ENCODE results near the gene S1PR1.
A peak's percentile ranks its signal among the peaks of the same experiment; 100 is the strongest.

The S1PR1 gene

DNA sequence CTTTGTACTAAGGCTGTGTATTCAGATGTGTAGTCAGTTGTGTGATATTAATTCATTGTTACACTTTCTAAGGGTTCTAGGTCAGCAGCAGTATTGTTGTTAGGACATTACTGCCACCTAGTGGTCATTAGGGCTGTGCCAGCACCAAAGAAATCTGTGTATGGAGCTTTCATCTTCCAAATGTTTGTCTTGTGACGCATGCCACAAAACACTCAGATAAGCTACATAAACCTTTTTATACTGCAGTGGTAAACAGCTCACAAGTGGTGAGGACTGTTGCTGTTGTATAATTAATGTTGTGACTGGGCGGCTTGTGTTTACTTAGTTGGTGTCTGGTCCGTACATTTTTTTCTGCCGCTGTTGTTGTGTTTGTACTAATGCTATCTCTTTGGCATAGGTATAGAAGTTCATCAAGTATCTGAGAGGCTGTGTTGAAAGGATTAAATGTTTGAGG is 51.7 kb downstream of the S1PR1 start:
- Histone ChIP-seq H2AFZ (ENCODE audit: low read depth, low read length) (no peak overlapping the region), H2BK12ac (ENCODE audit: low read length in 2 of 2) (no peak overlapping the region), H2BK5ac (ENCODE audit: low read depth, low read length, poor library complexity, severe bottlenecking) (no peak overlapping the region), H3K4me1 (ENCODE audit: control insufficient read depth, insufficient read depth, low read depth, low read length) (no peaks in the 10 kb centered on the region), H3K14ac (ENCODE audit: low read length in 2 of 2) (no peak overlapping the region), H3K18ac (ENCODE audit: low read depth in 1 of 2, low read length in 2 of 2) (no peak overlapping the region), H3K4me2 (ENCODE audit: low read length, poor library complexity, severe bottlenecking) (peak overlapping the region; percentile 72), H2BK120ac (ENCODE audit: low read depth, low read length) (no peak overlapping the region), H3K4ac (ENCODE audit: low read depth in 1 of 2, low read length in 2 of 2) (no peak overlapping the region), H3K79me1 (replicated peaks; ENCODE audit: low read length, poor library complexity, severe bottlenecking) (no peaks in the 10 kb centered on the region), H4K91ac (ENCODE audit: low read length) (no peak overlapping the region), H3K9me3 (ENCODE audit: control insufficient read depth, low read length) (no peaks in the 10 kb centered on the region), H3K4me3 (ENCODE audit: insufficient read depth in 1 of 2, low read depth in 1 of 2, low read length in 2 of 2) (no peak overlapping the region), H3K9ac (ENCODE audit: low read length) (peak overlapping the region; percentile 44), H4K8ac (ENCODE audit: low read length) (no peak overlapping the region), H2AK5ac (ENCODE audit: low read length, severe bottlenecking) (no peak overlapping the region), H2BK15ac (ENCODE audit: low read depth, poor library complexity, severe bottlenecking) (no peak overlapping the region), H3K36me3 (ENCODE audit: control insufficient read depth in 1 of 2, insufficient read depth in 2 of 2, low read depth in 1 of 2, low read length in 2 of 2) (no peaks in the 10 kb centered on the region), H3K23ac (ENCODE audit: low read length in 2 of 2) (no peak overlapping the region), H3K27ac (ENCODE audit: low read length, poor library complexity, severe bottlenecking) (no peak overlapping the region), H3K27me3 (ENCODE audit: control insufficient read depth in 1 of 2, insufficient read depth in 1 of 2, low read length in 2 of 2) (no peaks in the 10 kb centered on the region)
- WGBS, result 2% methylated on average over 4 of the region's 4 CpGs
- peak; percentile 96 for DNase-seq

GRCh38 chr1:101290119-101290921 is 53.5 kb downstream of the S1PR1 start:
- Histone ChIP-seq H4K8ac (ENCODE audit: low read length) (no peak overlapping the region), H2AK5ac (ENCODE audit: low read length, severe bottlenecking) (no peak overlapping the region), H2BK5ac (ENCODE audit: low read depth, low read length, poor library complexity, severe bottlenecking) (no peak overlapping the region), H3K9ac (ENCODE audit: low read length) (no peak overlapping the region), H3K4me2 (ENCODE audit: low read length, poor library complexity, severe bottlenecking) (no peak overlapping the region), H2BK15ac (ENCODE audit: low read depth, poor library complexity, severe bottlenecking) (peak overlapping the region; percentile 19), H2BK120ac (ENCODE audit: low read depth, low read length) (no peak overlapping the region), H3K23ac (ENCODE audit: low read length in 2 of 2) (no peak overlapping the region), H3K18ac (ENCODE audit: low read depth in 1 of 2, low read length in 2 of 2) (no peak overlapping the region), H3K4me1 (ENCODE audit: control insufficient read depth, insufficient read depth, low read depth, low read length) (no peaks in the 10 kb centered on the region), H3K4ac (ENCODE audit: low read depth in 1 of 2, low read length in 2 of 2) (no peak overlapping the region), H3K27me3 (ENCODE audit: control insufficient read depth in 1 of 2, insufficient read depth in 1 of 2, low read length in 2 of 2) (no peaks in the 10 kb centered on the region), H4K91ac (ENCODE audit: low read length) (no peak overlapping the region), H3K9me3 (ENCODE audit: control insufficient read depth, low read length) (no peaks in the 10 kb centered on the region), H3K36me3 (ENCODE audit: control insufficient read depth in 1 of 2, insufficient read depth in 2 of 2, low read depth in 1 of 2, low read length in 2 of 2) (no peaks in the 10 kb centered on the region), H3K14ac (ENCODE audit: low read length in 2 of 2) (no peak overlapping the region), H2BK12ac (ENCODE audit: low read length in 2 of 2) (no peak overlapping the region), H3K4me3 (ENCODE audit: insufficient read depth in 1 of 2, low read depth in 1 of 2, low read length in 2 of 2) (no peak overlapping the region), H2AFZ (ENCODE audit: low read depth, low read length) (no peak overlapping the region), H3K79me1 (replicated peaks; ENCODE audit: low read length, poor library complexity, severe bottlenecking) (no peaks in the 10 kb centered on the region), H3K27ac (ENCODE audit: low read length, poor library complexity, severe bottlenecking) (no peak overlapping the region)
- WGBS, result 78% methylated on average over 4 of the region's 6 CpGs
- DNase-seq, result no peak
